H1 (cell line): ENCODE measurements around the gene GRAMD4.

Source experiments
- ATF3 ChIP-seq: IDR thresholded peaks from 2 replicates; pipeline ENCODE4 v1.6.1; 2011; ENCODE audit warnings: low read depth, mild to moderate bottlenecking, low read length; ENCODE audit not compliant: insufficient read depth
- CBX5 ChIP-seq: fragments of 300-800, 300-1000 bp; sonication (generic); IDR thresholded peaks from 2 replicates; pipeline ENCODE4 v1.7.1; 2016; ENCODE audit warnings: antibody characterized with exemption, low read length, low read depth
- CTCF ChIP-seq, 3 experiments: IDR thresholded peaks; 1 replicate in 2 of 3; 2 replicates in 1 of 3; pipeline versions ENCODE4 v1.5.1 to v1.6.1; 2011; ENCODE audit warnings: low read length in 3 of 3, mild to moderate bottlenecking in 3 of 3, inconsistent platforms in 2 of 3, low read depth in 1 of 3, moderate library complexity in 1 of 3; ENCODE audit not compliant: insufficient read depth in 1 of 3; ENCODE audit errors: control extremely low read depth in 1 of 3
- GTF2F1 ChIP-seq: IDR thresholded peaks from 2 replicates; pipeline ENCODE4 v1.6.1; 2012; ENCODE audit warnings: low read depth, low read length, improper control_type of control experiment, borderline replicate concordance
- POLR2AphosphoS5 ChIP-seq: IDR thresholded peaks from 2 replicates; pipeline ENCODE4 v1.6.1; 2011; ENCODE audit warnings: low read depth, low read length
- POU5F1 ChIP-seq: IDR thresholded peaks from 2 replicates; pipeline ENCODE4 v1.6.1; 2011; ENCODE audit warnings: low read depth, mild to moderate bottlenecking, low read length, moderate library complexity
- RFX5 ChIP-seq: IDR thresholded peaks from 2 replicates; pipeline ENCODE4 v1.6.1; 2011; ENCODE audit warnings: low read depth, low read length, improper control_type of control experiment, borderline replicate concordance
- TAF1 ChIP-seq: IDR thresholded peaks from 2 replicates; pipeline ENCODE4 v1.6.1; 2011; ENCODE audit warnings: mild to moderate bottlenecking, low read depth, low read length

- TF ChIP-seq CBX5 (no peak), ATF3 (no peak), CTCF (IDR thresholded peaks at IDR 0.05; ENCODE audit: control extremely low read depth in 1 of 3, insufficient read depth in 1 of 3, low read depth in 1 of 3, low read length in 3 of 3) (no peak), RFX5 (no peak), POLR2AphosphoS5 (no peak), POU5F1 (no peak), TAF1 (no peak), GTF2F1 (no peak)
These were observed 29.2 kb downstream of the GRAMD4 start for GRCh38 chr22:46649141-46650077.
